ENCODE data around the gene P2RX5. TPM values are rescaled to one million over a fixed set of nuclear protein-coding genes. Genes with fewer than 3 reads are reported as not detected.
"Not testable (repeated sequence)": the region's sequence is repeated elsewhere in the genome, so short reads cannot be mapped to it uniquely, and the experiment has no call there.

P2RX5 gene, protein sequence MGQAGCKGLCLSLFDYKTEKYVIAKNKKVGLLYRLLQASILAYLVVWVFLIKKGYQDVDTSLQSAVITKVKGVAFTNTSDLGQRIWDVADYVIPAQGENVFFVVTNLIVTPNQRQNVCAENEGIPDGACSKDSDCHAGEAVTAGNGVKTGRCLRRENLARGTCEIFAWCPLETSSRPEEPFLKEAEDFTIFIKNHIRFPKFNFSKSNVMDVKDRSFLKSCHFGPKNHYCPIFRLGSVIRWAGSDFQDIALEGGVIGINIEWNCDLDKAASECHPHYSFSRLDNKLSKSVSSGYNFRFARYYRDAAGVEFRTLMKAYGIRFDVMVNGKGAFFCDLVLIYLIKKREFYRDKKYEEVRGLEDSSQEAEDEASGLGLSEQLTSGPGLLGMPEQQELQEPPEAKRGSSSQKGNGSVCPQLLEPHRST
- total RNA-seq = 1.2 and 2.9 TPM in 2 replicates

GRCh38 chr17:3695723-3696411 is at the start of gene P2RX5:
TSS of gene P2RX5 (minus strand) at chr17:3696155. CDS start at chr17:3696005, 150 bp downstream.
- no peak for DNase-seq (ENCODE audit: extremely low read depth, low read depth, low spot score)

GRCh38 chr17:3745071-3745470 is 49.1 kb upstream of the P2RX5 start:
- DNase-seq (ENCODE audit: extremely low read depth, low read depth, low spot score) = no peak

DNA sequence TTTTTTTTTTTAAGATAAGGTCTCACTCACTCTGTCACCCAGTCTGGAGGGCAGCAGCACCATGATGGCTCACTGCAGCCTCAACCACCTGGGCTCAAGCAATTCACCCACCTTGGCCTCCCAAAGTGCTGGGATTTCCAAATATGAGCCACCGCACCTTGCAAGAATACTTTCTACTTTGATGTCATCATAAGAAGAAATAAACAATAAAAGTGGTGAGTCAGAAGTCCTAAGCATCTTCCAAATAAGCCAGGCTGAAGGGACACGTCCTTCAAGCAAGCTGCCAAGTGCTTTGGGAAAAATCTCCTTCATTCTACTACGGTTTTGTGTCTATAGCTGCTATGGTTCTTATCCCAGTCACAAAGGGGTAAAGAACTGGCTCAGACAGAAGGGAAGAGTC is 48.1 kb upstream of the P2RX5 start:
- DNase-seq (ENCODE audit: extremely low read depth, low read depth, low spot score) = no peak

DNA sequence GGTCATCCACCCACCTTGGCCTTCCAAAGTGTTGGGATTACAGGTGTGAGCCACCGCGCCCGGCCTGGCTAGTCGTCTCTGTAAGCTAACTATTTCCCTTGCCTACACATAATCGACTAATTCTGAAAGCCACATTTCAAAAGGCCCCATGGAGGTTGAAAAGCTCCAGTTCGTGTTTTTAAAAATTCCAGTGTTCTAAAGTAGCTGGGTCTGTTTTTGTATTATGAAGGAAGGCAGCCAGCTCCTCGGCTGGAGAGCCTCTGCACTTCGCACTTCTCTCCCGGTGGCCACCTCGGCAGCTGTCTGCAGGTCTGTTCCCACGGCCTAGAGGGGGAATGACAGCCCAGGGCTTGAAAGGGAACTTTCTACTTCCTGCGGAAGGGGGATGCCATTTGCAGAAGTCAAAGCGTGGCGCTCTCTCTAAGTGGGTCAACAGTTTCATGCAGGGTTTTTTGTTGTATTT is 44.7 kb upstream of the P2RX5 start:
- DNase-seq (ENCODE audit: extremely low read depth, low read depth, low spot score) = no peak

- no peak for DNase-seq (ENCODE audit: extremely low read depth, low read depth, low spot score)
Observed at GRCh38 chr17:3739422-3740124, 43.6 kb upstream of the P2RX5 start.

- DNase-seq (ENCODE audit: extremely low read depth, low read depth, low spot score) = no peak
Observed at GRCh38 chr17:3738562-3739295, 42.8 kb upstream of the P2RX5 start.

DNA sequence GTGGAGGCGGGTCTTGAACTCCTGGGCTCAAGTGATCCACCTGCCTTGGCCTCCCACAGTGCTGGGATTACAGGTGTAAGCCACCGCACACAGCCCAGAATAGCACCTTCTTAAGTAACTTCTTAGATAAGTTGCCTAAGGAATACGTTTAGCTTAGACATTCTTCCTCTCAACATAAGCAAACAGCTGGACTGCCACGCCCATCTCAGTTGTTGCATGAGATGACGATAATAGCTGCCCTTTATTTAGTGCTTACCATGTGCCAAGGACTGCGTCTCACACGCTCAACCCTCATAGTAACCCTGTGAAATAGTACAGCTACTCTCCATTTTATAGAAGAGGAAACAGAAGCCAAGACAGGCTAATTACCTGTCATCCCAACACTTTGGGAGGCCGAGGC is 39.6 kb upstream of the P2RX5 start:
- DNase-seq (ENCODE audit: extremely low read depth, low read depth, low spot score) = no peak

DNA sequence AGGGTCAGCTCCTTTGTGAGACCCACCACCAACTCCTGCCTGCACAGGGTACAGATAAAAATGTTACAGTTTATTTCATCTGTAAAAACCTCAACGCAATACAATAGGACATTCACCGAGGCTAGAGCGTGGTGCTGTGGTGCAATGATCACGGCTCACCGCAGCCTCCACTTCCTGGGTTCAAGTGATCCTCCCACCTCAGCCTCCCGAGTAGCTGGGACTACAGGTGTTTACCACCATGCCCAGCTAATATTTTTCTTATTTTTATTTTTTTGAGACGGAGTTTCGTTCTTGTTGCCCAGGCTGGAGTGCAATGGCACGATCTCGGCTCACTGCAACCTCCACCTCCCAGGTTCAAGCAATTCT is 38.9 kb upstream of the P2RX5 start:
- not testable (repeated sequence) for DNase-seq (ENCODE audit: extremely low read depth, low read depth, low spot score)

DNA sequence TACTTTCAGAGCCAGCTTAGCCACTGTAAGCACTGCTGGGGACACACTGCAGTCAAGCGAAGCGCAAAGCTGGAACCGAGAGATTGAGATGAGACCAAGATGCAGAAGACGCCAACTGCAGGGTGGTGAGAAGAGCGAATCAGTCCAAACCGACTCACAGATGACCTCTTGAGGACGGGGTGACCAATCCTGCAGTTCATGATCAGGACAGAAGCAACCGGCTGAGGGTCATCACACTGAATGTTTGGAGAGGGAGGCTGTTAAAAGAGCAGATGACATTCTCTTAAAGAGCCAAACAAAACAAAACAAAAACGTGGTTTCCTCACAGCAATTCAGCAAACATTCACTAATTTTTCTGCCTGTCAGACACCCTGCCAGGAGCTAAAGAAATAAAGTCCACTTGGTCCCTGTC is 36.3 kb upstream of the P2RX5 start:
- no peak for DNase-seq (ENCODE audit: extremely low read depth, low read depth, low spot score)

GRCh38 chr17:3730881-3731429 is 35.0 kb upstream of the P2RX5 start:
- DNase-seq (ENCODE audit: extremely low read depth, low read depth, low spot score) = no peak

GRCh38 chr17:3729881-3730280 is 33.9 kb upstream of the P2RX5 start:
- DNase-seq (ENCODE audit: extremely low read depth, low read depth, low spot score) = no peak

DNA sequence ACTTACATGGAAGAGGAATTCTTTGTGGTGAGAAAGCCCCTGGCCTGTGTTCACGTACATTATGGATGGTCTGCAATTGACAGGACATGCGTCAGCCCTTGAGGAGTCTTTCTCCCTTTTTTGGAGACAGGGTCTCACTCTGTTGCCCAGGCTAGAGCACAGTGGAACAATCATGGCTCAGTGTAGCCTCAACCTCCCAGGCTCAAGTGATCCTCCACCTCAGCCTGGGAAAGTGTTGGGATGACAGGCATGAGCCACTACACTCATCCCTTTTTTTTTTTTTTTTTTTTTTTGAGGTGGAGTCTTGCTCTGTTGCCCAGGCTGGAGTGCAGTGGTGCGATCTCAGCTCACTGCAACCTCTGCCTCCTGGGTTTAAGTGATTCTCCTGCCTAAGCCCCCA is 32.1 kb upstream of the P2RX5 start:
- not testable (repeated sequence) for DNase-seq (ENCODE audit: extremely low read depth, low read depth, low spot score)

GRCh38 chr17:3727041-3727440 is 31.1 kb upstream of the P2RX5 start:
- DNase-seq (ENCODE audit: extremely low read depth, low read depth, low spot score) = no peak

DNA sequence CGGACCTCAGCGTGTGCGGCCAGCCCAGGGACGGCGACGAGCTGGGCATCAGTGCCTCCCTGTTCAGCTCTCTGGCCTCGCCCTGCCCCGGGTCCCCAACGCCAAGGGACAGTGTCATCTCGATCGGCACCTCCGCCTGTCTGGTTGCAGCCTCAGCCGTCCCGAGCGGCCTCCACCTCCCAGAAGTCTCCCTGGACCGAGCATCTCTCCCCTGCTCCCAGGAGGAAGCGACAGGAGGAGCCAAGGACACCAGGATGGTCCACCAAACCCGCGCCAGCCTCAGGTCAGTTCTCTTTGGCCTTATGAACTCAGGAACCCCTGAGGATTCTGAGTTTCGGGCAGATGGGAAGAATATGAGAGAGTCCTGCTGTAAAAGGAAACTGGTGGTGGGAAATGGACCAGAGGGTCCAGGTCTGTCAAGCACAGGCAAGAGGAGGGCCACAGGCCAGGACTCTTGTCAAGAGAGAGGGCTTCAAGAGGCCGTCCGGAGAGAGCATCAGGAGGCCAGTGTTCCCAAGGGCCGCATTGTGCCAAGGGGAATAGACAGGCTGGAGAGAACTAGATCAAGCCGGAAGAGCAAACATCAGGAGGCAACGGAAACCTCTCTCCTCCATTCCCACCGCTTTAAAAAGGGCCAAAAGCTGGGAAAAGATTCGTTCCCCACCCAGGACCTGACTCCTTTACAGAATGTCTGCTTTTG is 28.6 kb upstream of the P2RX5 start:
- no peak for DNase-seq (ENCODE audit: extremely low read depth, low read depth, low spot score)

GRCh38 chr17:3723556-3724377 is 27.8 kb upstream of the P2RX5 start, which contains the start of gene HASPIN:
TSS of gene HASPIN (plus strand) at chr17:3723903. CDS start at chr17:3723936, 33 bp downstream.
- DNase-seq (ENCODE audit: extremely low read depth, low read depth, low spot score) = no peak

GRCh38 chr17:3723188-3723555 is 27.2 kb upstream of the P2RX5 start:
- no peak for DNase-seq (ENCODE audit: extremely low read depth, low read depth, low spot score)

GRCh38 chr17:3722716-3723115 is 26.8 kb upstream of the P2RX5 start:
- DNase-seq (ENCODE audit: extremely low read depth, low read depth, low spot score) = no peak

DNA sequence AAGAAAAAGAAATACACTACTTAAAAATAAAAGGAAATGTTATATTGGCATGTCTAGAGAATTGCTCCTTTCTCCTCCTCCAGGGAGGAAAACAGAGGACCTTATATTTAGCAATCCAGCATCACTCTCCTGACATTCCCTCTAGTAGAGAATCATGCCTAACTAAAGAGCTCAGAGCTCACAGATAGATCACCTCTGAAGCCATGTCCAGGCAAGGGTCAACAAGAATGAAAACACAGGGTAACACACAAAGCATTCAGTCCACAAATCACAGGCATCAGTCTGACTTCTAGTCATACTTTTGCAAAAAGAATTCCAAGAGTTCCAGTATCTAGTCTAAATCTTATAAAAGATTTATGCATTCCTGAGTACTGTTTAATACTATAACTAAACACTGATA is 23.3 kb upstream of the P2RX5 start:
- DNase-seq (ENCODE audit: extremely low read depth, low read depth, low spot score) = no peak

DNA sequence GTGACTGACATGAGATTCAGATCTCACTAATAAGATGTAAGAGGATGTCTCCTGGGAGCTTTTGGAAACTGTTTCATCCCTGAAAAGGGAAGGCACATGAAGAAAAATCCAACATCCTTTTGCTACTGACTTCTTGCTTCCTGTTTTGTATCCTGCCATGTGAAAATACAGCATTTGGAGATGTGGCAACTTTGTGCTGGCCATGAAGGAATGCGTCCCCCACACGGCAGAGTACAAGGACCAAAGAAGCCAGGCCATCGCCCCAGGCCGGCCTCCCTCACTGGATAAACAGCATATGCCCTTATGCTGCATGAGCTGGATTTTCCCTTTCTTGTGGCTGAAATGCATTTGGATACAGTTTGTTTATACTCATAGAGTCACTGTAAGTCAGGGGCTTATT is 22.2 kb upstream of the P2RX5 start:
- no peak for DNase-seq (ENCODE audit: extremely low read depth, low read depth, low spot score)
